WTC11 (cell line): Measurements from ENCODE around the gene SLC13A2. TPM values are rescaled to one million over a fixed set of nuclear protein-coding genes. Genes with fewer than 3 reads are reported as not detected.
A peak's percentile ranks its signal among the peaks of the same experiment; 100 is the strongest.

Experiments used
- ATAC-seq: fragments of 200-7000 bp; cut with Tn5 transposase; 2 replicates; pipeline ENCODE4 v1.10.0; 2021; ENCODE audit warnings: mild to moderate bottlenecking, moderate library complexity
- CTCF ChIA-PET: fragments of 300-600 bp; sonication (Branson Sonifier 250); formaldehyde crosslinking; loops from one replicate; lab custom pipeline; 2021; ENCODE audit warnings: antibody characterized with exemption; lab: Charles Lee
- POLR2A ChIA-PET: fragments of 350-600 bp; sonication (Branson Sonifier 250); formaldehyde crosslinking; loops from one replicate; lab custom pipeline; 2021; ENCODE audit warnings: antibody characterized with exemption; lab: Charles Lee
- DNase-seq: peaks from one replicate; pipeline ENCODE4 v3.0.0; 2021; ENCODE audit warnings: low spot score
- H3K27ac Mint-ChIP-seq: 2 replicates; pipeline ENCODE4 v1.8.0; 2021; ENCODE audit warnings: mixed read lengths
- H3K27me3 Mint-ChIP-seq: 2 replicates; pipeline ENCODE4 v1.8.0; 2021; ENCODE audit warnings: low read depth, mild to moderate bottlenecking, moderate library complexity, mixed read lengths
- H3K36me3 Mint-ChIP-seq: 2 replicates; pipeline ENCODE4 v1.8.0; 2021; ENCODE audit warnings: mixed read lengths
- H3K4me1 Mint-ChIP-seq: 2 replicates; pipeline ENCODE4 v1.8.0; 2022; ENCODE audit warnings: mixed read lengths
- H3K4me3 Mint-ChIP-seq: 2 replicates; pipeline ENCODE4 v1.8.0; 2021; ENCODE audit warnings: mild to moderate bottlenecking, moderate library complexity, mixed read lengths
- H3K9me3 Mint-ChIP-seq: 2 replicates; pipeline ENCODE4 v1.8.0; 2021; ENCODE audit warnings: mixed read lengths
- ATF1 ChIP-seq: sonication (generic); formaldehyde crosslinking; IDR thresholded peaks from 2 replicates; pipeline ENCODE4 v1.8.1; 2023; ENCODE audit warnings: mild to moderate bottlenecking, moderate library complexity, missing genetic modification reagents
- ATF2 ChIP-seq: sonication (generic); formaldehyde crosslinking; IDR thresholded peaks from 2 replicates; pipeline ENCODE4 v1.8.1; 2022; ENCODE audit warnings: low read depth, missing genetic modification reagents, borderline replicate concordance
- ATF6 ChIP-seq: sonication (generic); formaldehyde crosslinking; IDR thresholded peaks from 2 replicates; pipeline ENCODE4 v1.8.1; 2023; ENCODE audit warnings: mild to moderate bottlenecking, missing genetic modification reagents
- CREM ChIP-seq: sonication (generic); formaldehyde crosslinking; IDR thresholded peaks from 2 replicates; pipeline ENCODE4 v1.8.1; 2022; ENCODE audit warnings: mild to moderate bottlenecking, missing genetic modification reagents, moderate library complexity
- E2F4 ChIP-seq: sonication (generic); formaldehyde crosslinking; IDR thresholded peaks from 2 replicates; pipeline ENCODE4 v1.8.1; 2022; ENCODE audit warnings: low read depth, mild to moderate bottlenecking, moderate library complexity, missing genetic modification reagents, borderline replicate concordance
- E2F5 ChIP-seq: sonication (generic); formaldehyde crosslinking; IDR thresholded peaks from 2 replicates; pipeline ENCODE4 v1.8.1; 2022; ENCODE audit warnings: mild to moderate bottlenecking, moderate library complexity, missing genetic modification reagents
- ETV6 ChIP-seq: sonication (generic); formaldehyde crosslinking; IDR thresholded peaks from 2 replicates; pipeline ENCODE4 v1.8.1; 2022; ENCODE audit warnings: mild to moderate bottlenecking, missing genetic modification reagents
- FOXP4 ChIP-seq: sonication (generic); formaldehyde crosslinking; IDR thresholded peaks from 2 replicates; pipeline ENCODE4 v1.8.0; 2022; ENCODE audit warnings: mild to moderate bottlenecking, missing genetic modification reagents
- IRF1 ChIP-seq: sonication (generic); formaldehyde crosslinking; IDR thresholded peaks from 2 replicates; pipeline ENCODE4 v1.8.0; 2023; ENCODE audit warnings: missing genetic modification reagents
- JUN ChIP-seq: sonication (generic); formaldehyde crosslinking; IDR thresholded peaks from 2 replicates; pipeline ENCODE4 v1.8.0; 2023; ENCODE audit warnings: mild to moderate bottlenecking, missing genetic modification reagents
- MLX ChIP-seq: sonication (generic); formaldehyde crosslinking; IDR thresholded peaks from 2 replicates; pipeline ENCODE4 v1.8.1; 2023; ENCODE audit warnings: mild to moderate bottlenecking, missing genetic modification reagents, moderate library complexity
- NR1H2 ChIP-seq: sonication (generic); formaldehyde crosslinking; IDR thresholded peaks from 2 replicates; pipeline ENCODE4 v1.9.0; 2021; ENCODE audit warnings: mild to moderate bottlenecking, moderate library complexity, missing genetic modification reagents
- NR2C2 ChIP-seq: sonication (generic); formaldehyde crosslinking; IDR thresholded peaks from 2 replicates; pipeline ENCODE4 v1.8.0; 2022; ENCODE audit warnings: mild to moderate bottlenecking, missing genetic modification reagents
- OVOL2 ChIP-seq: fragments of 250-450 bp; sonication (Bioruptor Pico); IDR thresholded peaks from 2 replicates; pipeline ENCODE4 v1.9.0; 2021; ENCODE audit warnings: mild to moderate bottlenecking, borderline replicate concordance
- PREB ChIP-seq: sonication (generic); formaldehyde crosslinking; IDR thresholded peaks from 2 replicates; pipeline ENCODE4 v1.8.1; 2022; ENCODE audit warnings: mild to moderate bottlenecking, missing genetic modification reagents, moderate library complexity, borderline replicate concordance
- SMAD3 ChIP-seq: sonication (generic); formaldehyde crosslinking; IDR thresholded peaks from 2 replicates; pipeline ENCODE4 v1.8.0; 2022; ENCODE audit warnings: missing genetic modification reagents, mild to moderate bottlenecking, borderline replicate concordance
- SMAD4 ChIP-seq: sonication (generic); formaldehyde crosslinking; IDR thresholded peaks from 2 replicates; pipeline ENCODE4 v1.8.0; 2022; ENCODE audit warnings: mild to moderate bottlenecking, missing genetic modification reagents
- ZBTB43 ChIP-seq: sonication (generic); formaldehyde crosslinking; IDR thresholded peaks from 2 replicates; pipeline ENCODE4 v1.8.1; 2023; ENCODE audit warnings: mild to moderate bottlenecking, missing genetic modification reagents
- ZNF416 ChIP-seq: fragments of 250-450 bp; sonication (Bioruptor Pico); IDR thresholded peaks from 2 replicates; pipeline ENCODE4 v1.9.0; 2021; ENCODE audit warnings: mild to moderate bottlenecking, inconsistent platforms
- total RNA-seq: library from RNA; stranded (reverse); gene quantifications from 3 replicates; pipeline ENCODE4 v1.2.3, GENCODE V29; 2021

The SLC13A2 gene
- total RNA-seq, 1 experiment from 2014 or later = not detected

GRCh38 chr17:28533091-28533807 is 59.8 kb downstream of the SLC13A2 start:
- ChIA-PET POLR2A (no interaction called here), CTCF (interaction anchor here (0.7 to 2.2 kb wide), 3 partner anchors 13 to 34 kb away, joined by 3 to 5 read pairs (median 4); no protein-coding TSS in a partner anchor)
- Mint-ChIP-seq H3K27ac (no peak overlapping the region), H3K36me3 (no peaks in the 10 kb centered on the region), H3K4me1 (no peaks in the 10 kb centered on the region), H3K4me3 (no peak overlapping the region), H3K27me3 (no peaks in the 10 kb centered on the region), H3K9me3 (no peaks in the 10 kb centered on the region)
- no peak for DNase-seq
- ATAC-seq = peak; percentile 52
- TF ChIP-seq NR1H2 (CRISPR knock-in tag) (no peak), ZBTB43 (CRISPR knock-in tag) (no peak), E2F5 (CRISPR knock-in tag) (no peak), ATF2 (CRISPR knock-in tag) (no peak), SMAD4 (CRISPR knock-in tag) (no peak), PREB (CRISPR knock-in tag) (no peak), ETV6 (no peak), OVOL2 (CRISPR knock-in tag) (no peak), MLX (no peak), FOXP4 (CRISPR knock-in tag) (no peak)

- CTCF ChIA-PET = interaction anchor here (0.6 to 1.9 kb wide), 7 partner anchors 11 to 105 kb away, joined by 3 to 12 read pairs (median 4); partner anchors contain the start of genes FOXN1 and UNC119
- TF ChIP-seq CREM (CRISPR knock-in tag) (no peak), JUN (CRISPR knock-in tag) (no peak), ATF6 (no peak), NR2C2 (no peak), E2F4 (CRISPR knock-in tag) (no peak), ZNF416 (CRISPR knock-in tag) (no peak), MLX (no peak), ATF1 (CRISPR knock-in tag) (no peak), SMAD3 (CRISPR knock-in tag) (no peak), IRF1 (CRISPR knock-in tag) (no peak)
Observed at GRCh38 chr17:28534740-28535375, 61.4 kb downstream of the SLC13A2 start.

More at GRCh38 chr17:28534740-28535375, 61.4 kb downstream of the SLC13A2 start:
- no peak overlapping the region for H3K4me3 Mint-ChIP-seq
- POLR2A ChIA-PET = no interaction called here
- H3K9me3 Mint-ChIP-seq = no peaks in the 10 kb centered on the region
- no peaks in the 10 kb centered on the region for H3K36me3 Mint-ChIP-seq
- DNase-seq (no peak), ATAC-seq (no peak)
- H3K4me1 Mint-ChIP-seq = no peaks in the 10 kb centered on the region
- no peaks in the 10 kb centered on the region for H3K27me3 Mint-ChIP-seq
- H3K27ac Mint-ChIP-seq = no peak overlapping the region
